Glutamatergic neuron (in vitro differentiated cells): ENCODE results near the gene ENO4. TPM values are rescaled to one million over a fixed set of nuclear protein-coding genes. Genes with fewer than 3 reads are reported as not detected.
A peak's percentile ranks its signal among the peaks of the same experiment; 100 is the strongest.

ENCODE experiments used
- DNase-seq: peaks from one replicate; pipeline ENCODE4 v3.0.0; 2022
- H3K27ac Mint-ChIP-seq: one replicate; pipeline ENCODE4 v1.8.0; 2020; ENCODE audit warnings: mild to moderate bottlenecking, mixed read lengths, inconsistent platforms; ENCODE audit not compliant: unreplicated experiment
- H3K27me3 Mint-ChIP-seq: one replicate; pipeline ENCODE4 v1.8.0; 2020; ENCODE audit warnings: mild to moderate bottlenecking, moderate library complexity, mixed read lengths, inconsistent platforms; ENCODE audit not compliant: unreplicated experiment
- H3K36me3 Mint-ChIP-seq: one replicate; pipeline ENCODE4 v1.8.0; 2020; ENCODE audit warnings: mild to moderate bottlenecking, mixed read lengths, inconsistent platforms; ENCODE audit not compliant: unreplicated experiment
- H3K4me1 Mint-ChIP-seq: one replicate; pipeline ENCODE4 v1.8.0; 2020; ENCODE audit warnings: mild to moderate bottlenecking, low read depth, mixed read lengths, inconsistent platforms; ENCODE audit not compliant: unreplicated experiment
- H3K4me3 Mint-ChIP-seq: one replicate; pipeline ENCODE4 v1.8.0; 2020; ENCODE audit warnings: mild to moderate bottlenecking, mixed read lengths, inconsistent platforms; ENCODE audit not compliant: unreplicated experiment
- H3K9me3 Mint-ChIP-seq: one replicate; pipeline ENCODE4 v1.8.0; 2020; ENCODE audit warnings: mild to moderate bottlenecking, moderate library complexity, mixed read lengths, inconsistent platforms; ENCODE audit not compliant: unreplicated experiment
- total RNA-seq: library from RNA; stranded (reverse); fragmentation: NEBNext Ultra II Directional; extraction: Animal tissue kit (Norgen Biotek cat#: 25700); gene quantifications from one replicate; pipeline ENCODE4 v1.2.1, GENCODE V29; 2021; ENCODE audit not compliant: unreplicated experiment
- TF ChIP-seq, protein P1 (sequence below): fragments of 200-600 bp; sonication (generic); IDR thresholded peaks from one replicate; pipeline ENCODE4 v1.5.0; 2021; ENCODE audit not compliant: partially characterized antibody, unreplicated experiment

Gene ENO4
- total RNA-seq, 1 donor from 2014 or later: 1.3 TPM

DNA sequence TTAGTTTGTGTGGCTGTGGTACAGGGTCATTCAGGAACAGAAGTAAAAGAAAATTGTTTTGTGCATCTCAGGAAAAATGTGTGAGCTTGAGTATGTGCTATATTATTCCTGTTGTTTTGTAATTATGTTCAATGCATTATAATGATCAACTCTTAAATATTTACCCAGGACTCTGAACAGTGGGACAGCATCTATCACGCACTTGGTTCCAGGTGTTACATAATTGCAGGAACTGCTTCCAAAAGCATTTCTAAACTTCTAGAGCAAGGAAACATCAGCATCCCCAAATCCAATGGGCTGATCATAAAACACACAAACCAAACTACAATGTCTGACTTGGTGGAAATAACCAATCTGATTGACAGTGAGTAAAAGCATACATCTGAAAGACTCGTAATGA is 26.6 kb downstream of the ENO4 start:
- TF ChIP-seq, protein P1, sequence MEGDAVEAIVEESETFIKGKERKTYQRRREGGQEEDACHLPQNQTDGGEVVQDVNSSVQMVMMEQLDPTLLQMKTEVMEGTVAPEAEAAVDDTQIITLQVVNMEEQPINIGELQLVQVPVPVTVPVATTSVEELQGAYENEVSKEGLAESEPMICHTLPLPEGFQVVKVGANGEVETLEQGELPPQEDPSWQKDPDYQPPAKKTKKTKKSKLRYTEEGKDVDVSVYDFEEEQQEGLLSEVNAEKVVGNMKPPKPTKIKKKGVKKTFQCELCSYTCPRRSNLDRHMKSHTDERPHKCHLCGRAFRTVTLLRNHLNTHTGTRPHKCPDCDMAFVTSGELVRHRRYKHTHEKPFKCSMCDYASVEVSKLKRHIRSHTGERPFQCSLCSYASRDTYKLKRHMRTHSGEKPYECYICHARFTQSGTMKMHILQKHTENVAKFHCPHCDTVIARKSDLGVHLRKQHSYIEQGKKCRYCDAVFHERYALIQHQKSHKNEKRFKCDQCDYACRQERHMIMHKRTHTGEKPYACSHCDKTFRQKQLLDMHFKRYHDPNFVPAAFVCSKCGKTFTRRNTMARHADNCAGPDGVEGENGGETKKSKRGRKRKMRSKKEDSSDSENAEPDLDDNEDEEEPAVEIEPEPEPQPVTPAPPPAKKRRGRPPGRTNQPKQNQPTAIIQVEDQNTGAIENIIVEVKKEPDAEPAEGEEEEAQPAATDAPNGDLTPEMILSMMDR: no peak
- H3K27ac Mint-ChIP-seq: no peak overlapping the region
- H3K9me3 Mint-ChIP-seq: peaks cover 5% of the 10 kb centered on the region
- peaks cover 13% of the 10 kb centered on the region for H3K4me1 Mint-ChIP-seq
- H3K4me3 Mint-ChIP-seq: no peak overlapping the region
- peaks cover 2% of the 10 kb centered on the region for H3K27me3 Mint-ChIP-seq
- peaks cover 4% of the 10 kb centered on the region for H3K36me3 Mint-ChIP-seq
- no peak for DNase-seq

DNA sequence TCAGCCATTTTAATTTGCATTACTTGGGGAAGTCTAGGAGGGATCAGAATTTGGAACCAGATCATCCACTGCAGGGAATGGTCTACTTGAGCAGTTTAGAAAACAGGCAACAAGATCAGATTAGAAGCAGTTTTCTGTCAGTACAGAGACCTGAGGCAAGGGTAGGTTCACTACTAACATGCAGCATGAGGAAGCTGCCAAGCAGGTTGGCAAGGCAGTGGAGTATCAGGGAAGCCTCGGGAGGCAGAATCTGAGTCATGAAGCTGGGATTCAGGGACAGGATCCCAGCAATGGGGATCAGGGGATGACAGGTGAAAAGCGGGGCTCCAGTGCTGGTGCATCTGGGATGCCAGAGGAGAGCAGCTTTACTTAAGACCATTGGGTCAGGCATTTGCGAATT is 28.1 kb downstream of the ENO4 start:
- H3K36me3 Mint-ChIP-seq: peaks cover 4% of the 10 kb centered on the region
- H3K4me3 Mint-ChIP-seq: no peak overlapping the region
- peaks cover 3% of the 10 kb centered on the region for H3K9me3 Mint-ChIP-seq
- peak overlapping the region; percentile 28 for H3K27ac Mint-ChIP-seq
- TF ChIP-seq, protein P1: no peak
- peaks cover 2% of the 10 kb centered on the region for H3K27me3 Mint-ChIP-seq
- peaks cover 24% of the 10 kb centered on the region for H3K4me1 Mint-ChIP-seq
- no peak for DNase-seq

DNA sequence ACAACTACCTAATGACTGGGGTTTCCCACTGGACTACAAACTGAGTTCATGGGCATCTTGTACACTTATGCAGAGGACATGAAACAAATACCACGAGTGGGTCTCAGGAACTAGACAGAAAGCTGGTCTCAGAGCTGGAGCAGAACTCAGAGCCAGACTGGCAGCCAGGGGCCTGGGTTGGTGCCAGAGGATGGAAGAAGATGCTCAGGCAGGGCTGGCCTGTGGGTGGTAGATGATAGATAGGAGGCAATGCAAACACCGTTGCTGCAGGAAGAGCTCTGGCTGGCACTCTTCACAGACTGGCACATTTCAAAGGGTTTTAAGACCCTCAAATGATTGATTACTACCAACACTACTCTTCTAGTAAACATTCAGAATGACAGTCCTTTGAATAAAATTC is 28.8 kb downstream of the ENO4 start:
- TF ChIP-seq, protein P1: no peak
- no peak overlapping the region for H3K27ac Mint-ChIP-seq
- H3K4me3 Mint-ChIP-seq: no peak overlapping the region

DNA sequence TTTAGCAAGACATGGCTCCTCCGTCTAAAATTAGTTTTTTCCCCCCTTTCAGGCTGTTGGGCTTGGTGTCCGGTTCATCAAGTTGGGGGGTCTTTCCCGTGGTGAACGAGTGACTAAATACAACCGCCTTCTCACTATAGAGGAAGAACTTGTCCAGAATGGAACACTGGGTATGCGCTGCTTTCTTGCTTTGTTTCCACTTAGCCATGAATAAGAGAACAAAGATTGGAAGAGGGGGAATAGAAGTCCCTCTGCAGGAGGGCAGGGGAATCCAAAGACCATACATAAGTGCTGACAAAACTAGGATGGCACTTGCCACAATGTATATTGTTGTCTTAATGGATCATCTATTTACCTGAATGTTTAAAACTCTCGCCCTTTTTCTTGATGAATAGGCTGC is 30.5 kb downstream of the ENO4 start:
- Mint-ChIP-seq H3K9me3 (peaks cover 2% of the 10 kb centered on the region), H3K27me3 (peaks cover 2% of the 10 kb centered on the region), H3K27ac (no peak overlapping the region), H3K4me3 (no peak overlapping the region), H3K4me1 (peaks cover 30% of the 10 kb centered on the region), H3K36me3 (peaks cover 4% of the 10 kb centered on the region)
- TF ChIP-seq, protein P1: no peak
- DNase-seq: no peak

More for the DNA sequence above, 28.8 kb downstream of the ENO4 start:
- DNase-seq: no peak
- H3K9me3 Mint-ChIP-seq: peaks cover 2% of the 10 kb centered on the region
- H3K4me1 Mint-ChIP-seq: peaks cover 28% of the 10 kb centered on the region
- H3K36me3 Mint-ChIP-seq: peaks cover 4% of the 10 kb centered on the region
- H3K27me3 Mint-ChIP-seq: peaks cover 2% of the 10 kb centered on the region

DNA sequence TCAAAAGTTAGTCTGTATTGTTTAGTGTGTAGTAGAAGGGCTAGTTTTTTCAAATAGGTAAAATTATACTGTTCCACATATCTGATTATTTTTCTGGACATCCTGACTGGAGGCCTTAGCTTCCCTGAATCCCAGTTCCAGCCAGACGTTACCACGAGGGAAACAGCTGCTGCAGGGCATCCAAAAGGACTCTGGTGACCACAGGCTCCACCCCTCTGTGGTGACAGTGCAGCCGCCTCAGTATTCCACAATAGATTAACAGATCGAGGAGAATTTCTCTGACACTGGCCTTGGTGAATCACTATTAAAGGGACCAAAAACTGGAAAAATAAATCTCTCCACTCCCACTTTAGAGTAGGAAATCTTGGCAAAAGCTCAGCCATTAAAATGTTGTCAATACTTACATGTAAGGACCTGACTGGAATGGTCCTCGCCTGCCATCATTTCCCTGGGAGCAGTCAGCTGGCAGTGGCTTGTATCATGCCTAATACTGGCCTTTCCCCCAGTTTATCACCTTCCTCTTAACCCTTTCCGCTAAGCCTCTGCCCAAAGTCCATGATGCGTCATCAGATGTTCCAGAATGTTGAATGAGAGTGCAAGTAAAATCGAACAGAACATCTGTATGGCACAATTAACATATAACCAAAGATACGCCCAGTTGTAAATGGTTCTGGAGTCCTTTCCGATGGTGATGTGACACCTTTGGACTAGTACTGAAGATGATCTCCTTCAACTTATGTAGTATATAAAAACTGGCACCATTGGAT is 31.6 kb downstream of the ENO4 start:
- TF ChIP-seq, protein P1: no peak
- peak; percentile 59 for DNase-seq
- H3K36me3 Mint-ChIP-seq: peaks cover 4% of the 10 kb centered on the region
- H3K27me3 Mint-ChIP-seq: peaks cover 2% of the 10 kb centered on the region
- H3K9me3 Mint-ChIP-seq: peaks cover 2% of the 10 kb centered on the region
- H3K27ac Mint-ChIP-seq: peak overlapping the region; percentile 30
- no peak overlapping the region for H3K4me3 Mint-ChIP-seq
- peaks cover 30% of the 10 kb centered on the region for H3K4me1 Mint-ChIP-seq
